ENCODE results near the gene PSMA5. TPM values are rescaled to one million over a fixed set of nuclear protein-coding genes. Genes with fewer than 3 reads are reported as not detected.

Gene PSMA5
- total and polyA plus RNA-seq, 2 of the 13 experiments (the other 11 are each of a cell fraction or from before 2014, with no cell fraction given): 140 to 169 TPM

- TF ChIP-seq FOXO4 (CRISPR knock-in tag; conservative IDR thresholded peaks at IDR 0.05) (no peak), CBX2 (IDR thresholded peaks at IDR 0.05; ENCODE audit: low read depth, low read length) (no peak), CBX2 (CRISPR knock-in tag; IDR thresholded peaks at IDR 0.05; ENCODE audit: low read depth) (no peak), FIP1L1 (IDR thresholded peaks at IDR 0.05; ENCODE audit: borderline replicate concordance, insufficient read depth, low read depth, low read length) (no peak), GMEB2 (CRISPR knock-in tag; IDR thresholded peaks at IDR 0.05; ENCODE audit: low read depth) (0 out of 2 replicates have a peak, but pooled peaks have one; percentile 16), CERS6 (CRISPR knock-in tag; IDR thresholded peaks at IDR 0.05) (no peak), TFE3 (CRISPR knock-in tag; IDR thresholded peaks at IDR 0.05) (peak; percentile 36; the same call in 1 of the 2 replicates), ZNF772 (CRISPR knock-in tag; IDR thresholded peaks at IDR 0.05) (no peak; the same call in 1 of the 2 replicates), ELF4 (CRISPR knock-in tag; IDR thresholded peaks at IDR 0.05; ENCODE audit: borderline replicate concordance) (no peak), PTBP1 (IDR thresholded peaks at IDR 0.05; ENCODE audit: low read depth, low read length, poor library complexity, severe bottlenecking) (no peak), TP53 (CRISPR knock-in tag; conservative IDR thresholded peaks at IDR 0.05) (no peak), JUN (CRISPR knock-in tag; IDR thresholded peaks at IDR 0.05) (no peak), SKIL (CRISPR knock-in tag; IDR thresholded peaks at IDR 0.05; ENCODE audit: borderline replicate concordance) (no peak), SNAPC2 (CRISPR knock-in tag; IDR thresholded peaks at IDR 0.05) (no peak), MAFG (CRISPR knock-in tag; IDR thresholded peaks at IDR 0.05) (no peak), AGO2 (optimal IDR thresholded peaks at IDR 0.05; ENCODE audit: low read depth, low read length) (peak; percentile 34), SNAI1 (CRISPR knock-in tag; IDR thresholded peaks at IDR 0.05; ENCODE audit: borderline replicate concordance) (no peak), RBAK (CRISPR knock-in tag; IDR thresholded peaks at IDR 0.05) (no peak), ATF4 (CRISPR knock-in tag; IDR thresholded peaks at IDR 0.05) (no peak), MAF1 (CRISPR knock-in tag; IDR thresholded peaks at IDR 0.05; ENCODE audit: borderline replicate concordance) (no peak)
These were observed 28.5 kb downstream of the PSMA5 start, which contains the start of gene SORT1 (continued) for GRCh38 chr1:109397581-109398342.
